ENCODE results near the gene CDK12.

DNA sequence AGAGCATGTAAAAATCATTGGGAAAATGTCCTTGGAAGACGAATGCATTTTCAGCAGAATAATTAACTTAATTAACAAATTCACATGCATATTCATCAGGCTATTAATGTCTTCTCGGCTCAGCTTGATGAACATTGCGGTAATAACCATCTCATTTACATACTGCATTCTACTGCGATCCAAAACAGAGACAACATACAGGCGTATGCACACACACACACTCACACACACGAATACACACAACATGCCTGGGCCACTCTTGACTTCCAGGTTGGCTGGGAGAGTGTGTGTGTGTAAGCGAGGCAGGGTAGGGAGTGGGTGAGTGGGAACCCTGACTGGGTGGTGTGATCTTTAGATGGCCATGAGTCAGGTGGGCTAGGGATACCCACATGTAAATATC lies 101.7 kb downstream of the CDK12 start:
- no peak for TF ChIP-seq ATF3 (IDR thresholded peaks at IDR 0.05)
- TF ChIP-seq RAD21 (IDR thresholded peaks at IDR 0.05): no peak
- no peak for TF ChIP-seq CTCF (IDR thresholded peaks at IDR 0.05; ENCODE audit: low read depth, low read length, missing input control)
- no peak for TF ChIP-seq RXRA (IDR thresholded peaks at IDR 0.05)
- no peak for TF ChIP-seq FOXA2 (IDR thresholded peaks at IDR 0.05)
- no peak for TF ChIP-seq TAF1 (conservative IDR thresholded peaks at IDR 0.05)
- TF ChIP-seq, protein P1, sequence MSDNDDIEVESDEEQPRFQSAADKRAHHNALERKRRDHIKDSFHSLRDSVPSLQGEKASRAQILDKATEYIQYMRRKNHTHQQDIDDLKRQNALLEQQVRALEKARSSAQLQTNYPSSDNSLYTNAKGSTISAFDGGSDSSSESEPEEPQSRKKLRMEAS (IDR thresholded peaks at IDR 0.05): no peak

All from liver (tissue), 3 donors.